Fibroblast of skin of scalp (primary cell): ENCODE results near the gene RTBDN.

Source experiments
- DNase-seq: peaks from one replicate; pipeline ENCODE4 v3.0.0-alpha.2; 2013

RTBDN gene

DNA sequence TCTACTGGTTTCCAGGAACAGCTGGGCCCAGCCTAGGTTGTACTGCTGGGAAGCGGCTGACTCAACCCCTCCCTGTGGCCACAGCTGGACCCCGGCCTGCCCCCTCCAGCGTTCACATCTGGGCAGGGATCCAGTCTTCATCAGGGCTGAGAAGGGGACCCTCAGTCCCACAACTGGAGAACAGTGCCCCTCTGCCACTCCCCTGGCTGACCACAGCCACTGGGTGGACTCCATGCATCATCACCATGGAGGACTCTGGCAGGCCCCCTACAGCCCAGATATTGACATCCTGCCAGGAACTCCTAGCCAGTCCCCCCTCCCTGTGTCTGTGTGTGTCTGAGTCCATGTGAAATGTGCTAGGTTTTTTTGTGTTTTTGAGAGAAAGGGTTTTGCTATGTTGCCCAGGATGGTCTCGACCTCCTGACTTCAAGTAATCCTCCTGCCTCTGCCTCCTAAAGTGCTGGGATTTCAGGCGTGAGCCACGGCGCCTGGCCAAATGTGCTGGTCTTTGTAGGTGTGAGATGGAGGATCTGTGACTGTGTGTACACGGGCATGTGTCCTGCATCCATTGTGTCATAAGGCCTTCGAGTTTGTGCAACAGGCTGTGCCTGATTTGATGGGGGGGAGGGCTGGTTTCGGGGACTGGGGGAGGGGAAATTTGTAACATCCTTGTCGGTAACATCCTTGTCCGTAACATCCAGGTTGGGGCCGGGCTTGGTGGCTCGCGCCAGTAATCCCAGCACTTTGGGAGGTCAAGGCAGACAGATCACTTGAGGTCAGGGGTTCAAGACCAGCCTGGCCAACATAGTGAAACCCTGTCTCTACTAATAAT is 55.0 kb downstream of the RTBDN start:
- DNase-seq: peak; percentile 95

DNA sequence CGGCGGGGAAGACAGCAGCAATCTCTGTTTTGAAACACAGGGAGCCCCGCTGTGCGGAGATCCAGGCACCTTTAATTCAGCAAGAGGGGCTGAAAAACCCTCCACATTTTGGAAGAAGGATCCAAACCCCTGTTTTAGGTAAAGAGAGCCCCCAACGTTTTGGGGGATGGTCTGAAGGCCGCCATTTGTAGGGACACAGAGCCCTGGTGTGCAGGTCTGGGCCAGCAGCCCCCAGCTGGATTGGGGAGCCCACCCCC is 55.5 kb downstream of the RTBDN start:
- no peak for DNase-seq

GRCh38 chr19:12778017-12778904 is 56.1 kb downstream of the RTBDN start:
- DNase-seq: peak; percentile 86

DNA sequence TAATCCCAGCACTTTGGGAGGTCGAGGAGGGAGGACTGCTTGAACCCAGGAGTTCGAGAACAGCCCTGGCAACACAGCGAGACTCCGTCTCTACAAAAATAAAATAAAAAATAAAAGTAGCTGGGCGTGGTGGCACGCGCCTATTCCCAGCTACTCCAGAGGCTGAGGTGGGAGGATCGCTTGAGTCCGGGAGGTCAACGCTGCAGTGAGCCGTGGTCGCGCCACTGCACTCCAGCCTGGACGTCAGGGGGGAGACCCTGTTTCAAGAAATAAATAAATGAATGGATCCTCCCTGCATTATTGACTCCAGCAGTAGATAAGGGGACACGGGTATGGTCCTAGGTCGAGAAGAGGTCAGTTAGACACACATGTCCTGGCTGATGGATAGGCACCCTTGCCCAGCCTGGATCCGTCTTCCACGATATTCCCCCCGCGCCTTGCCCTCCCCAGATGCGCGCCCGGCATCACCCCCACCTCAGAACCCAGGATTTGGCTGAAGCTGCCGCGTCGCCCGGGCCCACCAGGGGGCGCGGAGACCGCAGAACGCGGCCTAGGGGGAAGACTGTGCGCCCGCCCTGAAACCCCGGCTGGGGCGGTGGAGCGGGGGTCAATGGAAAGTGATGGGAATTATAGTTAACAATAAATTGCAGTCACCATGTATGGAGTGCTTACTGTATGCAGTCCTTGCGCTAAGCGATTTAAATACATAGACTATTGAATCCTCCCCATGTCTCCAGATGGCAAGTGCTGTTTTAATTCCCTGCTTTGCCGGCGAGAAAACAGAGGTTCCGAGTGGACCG is 57.0 kb downstream of the RTBDN start:
- DNase-seq: peak; percentile 82
